Central memory CD8-positive, alpha-beta T cell (primary cell): ENCODE data around the gene CFB.

Experiments
- ATAC-seq: fragments of 150-1000 bp; cut with Tn5 transposase; replicated peaks from 2 replicates; pipeline ENCODE4 v1.10.0; 2022; ENCODE audit warnings: mild to moderate bottlenecking, moderate FRiP score, moderate number of reproducible peaks; ENCODE audit not compliant: poor library complexity, severe bottlenecking; ENCODE audit errors: extremely low read depth
- DNase-seq, 2 donors: peaks; one replicate each; pipeline ENCODE4 v3.0.0; 2021; ENCODE audit warnings: low spot score in 2 of 2
- H3K27ac Mint-ChIP-seq: one replicate; pipeline ENCODE4 v1.8.0; 2022; ENCODE audit warnings: low read depth, mild to moderate bottlenecking, moderate library complexity, mixed read lengths
- H3K27me3 Mint-ChIP-seq: one replicate; pipeline ENCODE4 v1.8.0; 2022; ENCODE audit warnings: mixed read lengths
- H3K36me3 Mint-ChIP-seq: one replicate; pipeline ENCODE4 v1.8.0; 2022; ENCODE audit warnings: mild to moderate bottlenecking, moderate library complexity, mixed read lengths; ENCODE audit not compliant: insufficient read depth
- H3K4me1 Mint-ChIP-seq: one replicate; pipeline ENCODE4 v1.8.0; 2022; ENCODE audit warnings: mixed read lengths
- H3K4me3 Mint-ChIP-seq: one replicate; pipeline ENCODE4 v1.8.0; 2022; ENCODE audit warnings: mild to moderate bottlenecking, moderate library complexity, mixed read lengths
- H3K9me3 Mint-ChIP-seq: one replicate; pipeline ENCODE4 v1.8.0; 2022; ENCODE audit warnings: mixed read lengths

The CFB gene

GRCh38 chr6:31945507-31946369 is at the start of gene CFB:
CFB (plus strand) TSS chr6:31946095; CDS start chr6:31946222, 127 bp downstream.
- DNase-seq = no peak
- Mint-ChIP-seq H3K4me1 (no peaks in the 10 kb centered on the region), H3K9me3 (no peaks in the 10 kb centered on the region), H3K27ac (peak within 1 kb of the TSS; percentile 49), H3K36me3 (peaks cover 10% of the 10 kb centered on the region), H3K27me3 (peaks cover 46% of the 10 kb centered on the region), H3K4me3 (no peak within 1 kb of the TSS)
- ATAC-seq = no peak

GRCh38 chr6:31896493-31896855 is 49.4 kb upstream of the CFB start:
- Mint-ChIP-seq H3K36me3 (peaks cover 35% of the 10 kb centered on the region), H3K27me3 (no peaks in the 10 kb centered on the region), H3K9me3 (no peaks in the 10 kb centered on the region), H3K27ac (peak overlapping the region; percentile 94), H3K4me3 (peak overlapping the region; percentile 82), H3K4me1 (peaks cover 34% of the 10 kb centered on the region)
- no peak for ATAC-seq
- no peak for DNase-seq

- ATAC-seq (no peak), DNase-seq (no peak)
- no peaks in the 10 kb centered on the region for H3K27me3 Mint-ChIP-seq
- H3K4me1 Mint-ChIP-seq = peaks cover 34% of the 10 kb centered on the region
- peak overlapping the region; percentile 94 for H3K27ac Mint-ChIP-seq
- H3K4me3 Mint-ChIP-seq = peak overlapping the region; percentile 93
- H3K9me3 Mint-ChIP-seq = no peaks in the 10 kb centered on the region
- peaks cover 34% of the 10 kb centered on the region for H3K36me3 Mint-ChIP-seq
Measured at GRCh38 chr6:31896856-31897611, 48.9 kb upstream of the CFB start.

GRCh38 chr6:31897612-31898382 is 48.1 kb upstream of the CFB start, which contains the start of gene EHMT2:
EHMT2 (minus strand) TSS chr6:31897698; CDS start chr6:31897677, 21 bp downstream.
- Mint-ChIP-seq H3K36me3 (peaks cover 35% of the 10 kb centered on the region), H3K4me3 (peak within 1 kb of the TSS; percentile 93), H3K9me3 (no peaks in the 10 kb centered on the region), H3K4me1 (peaks cover 42% of the 10 kb centered on the region), H3K27ac (peak within 1 kb of the TSS; percentile 94), H3K27me3 (no peaks in the 10 kb centered on the region)
- peak; percentile 66 for ATAC-seq
- DNase-seq = peak; percentile 64 to 71

GRCh38 chr6:31898383-31899011 is 47.4 kb upstream of the CFB start:
- Mint-ChIP-seq H3K4me1 (peaks cover 46% of the 10 kb centered on the region), H3K27me3 (no peaks in the 10 kb centered on the region), H3K9me3 (no peaks in the 10 kb centered on the region), H3K4me3 (peak overlapping the region; percentile 93), H3K27ac (peak overlapping the region; percentile 77), H3K36me3 (peaks cover 32% of the 10 kb centered on the region)
- ATAC-seq (peak; percentile 31), DNase-seq (no peak)

- H3K9me3 Mint-ChIP-seq = no peaks in the 10 kb centered on the region
- H3K27ac Mint-ChIP-seq = no peak overlapping the region
- DNase-seq (no peak), ATAC-seq (no peak)
- H3K27me3 Mint-ChIP-seq = no peaks in the 10 kb centered on the region
- H3K4me1 Mint-ChIP-seq = peaks cover 46% of the 10 kb centered on the region
- peaks cover 27% of the 10 kb centered on the region for H3K36me3 Mint-ChIP-seq
- peak overlapping the region; percentile 61 for H3K4me3 Mint-ChIP-seq
Measured at GRCh38 chr6:31899215-31899614, 46.7 kb upstream of the CFB start.

- DNase-seq (no peak), ATAC-seq (no peak)
- peaks cover 24% of the 10 kb centered on the region for H3K36me3 Mint-ChIP-seq
- H3K4me1 Mint-ChIP-seq = peaks cover 46% of the 10 kb centered on the region
- no peaks in the 10 kb centered on the region for H3K27me3 Mint-ChIP-seq
- H3K9me3 Mint-ChIP-seq = no peaks in the 10 kb centered on the region
- peak overlapping the region; percentile 85 for H3K4me3 Mint-ChIP-seq
- no peak overlapping the region for H3K27ac Mint-ChIP-seq
Measured at GRCh38 chr6:31899882-31900722, 45.8 kb upstream of the CFB start.

GRCh38 chr6:31900917-31901414 is 44.9 kb upstream of the CFB start:
- Mint-ChIP-seq H3K27me3 (no peaks in the 10 kb centered on the region), H3K27ac (no peak overlapping the region), H3K4me1 (peaks cover 42% of the 10 kb centered on the region), H3K36me3 (peaks cover 19% of the 10 kb centered on the region), H3K9me3 (no peaks in the 10 kb centered on the region), H3K4me3 (peak overlapping the region; percentile 85)
- ATAC-seq (no peak), DNase-seq (no peak)

GRCh38 chr6:31901415-31901952 is 44.4 kb upstream of the CFB start:
- H3K27ac Mint-ChIP-seq = peak overlapping the region; percentile 2
- H3K9me3 Mint-ChIP-seq = no peaks in the 10 kb centered on the region
- H3K4me1 Mint-ChIP-seq = peaks cover 37% of the 10 kb centered on the region
- H3K4me3 Mint-ChIP-seq = peak overlapping the region; percentile 85
- ATAC-seq (peak; percentile 22), DNase-seq (peak; percentile 37 to 38)
- H3K27me3 Mint-ChIP-seq = peaks cover 5% of the 10 kb centered on the region
- H3K36me3 Mint-ChIP-seq = peaks cover 18% of the 10 kb centered on the region

- ATAC-seq = peak; percentile 53
- Mint-ChIP-seq H3K27ac (peak within 1 kb of the TSS; percentile 2), H3K36me3 (peaks cover 16% of the 10 kb centered on the region), H3K4me3 (peak within 1 kb of the TSS; percentile 85), H3K9me3 (no peaks in the 10 kb centered on the region), H3K27me3 (peaks cover 8% of the 10 kb centered on the region), H3K4me1 (peaks cover 34% of the 10 kb centered on the region)
- peak; percentile 68 to 77 for DNase-seq
Measured at GRCh38 chr6:31901953-31902643, 43.8 kb upstream of the CFB start, which contains the start of gene ZBTB12. ZBTB12 (minus strand) TSS chr6:31902086; CDS start chr6:31901305, 781 bp downstream.
